HG03432 (cell line): ENCODE results near the gene OR4D2.

ENCODE experiments used
- ATAC-seq: cut with Tn5 transposase; IDR thresholded peaks from one replicate; pipeline ENCODE4 v1.9.1; 2021; ENCODE audit warnings: mild to moderate bottlenecking, moderate library complexity; ENCODE audit not compliant: unreplicated experiment

The OR4D2 gene

GRCh38 chr17:58205936-58206335, 39.2 kb downstream of the OR4D2 start:
- no peak for ATAC-seq

GRCh38 chr17:58207451-58207850, 40.7 kb downstream of the OR4D2 start:
- no peak for ATAC-seq

GRCh38 chr17:58208344-58208743, 41.6 kb downstream of the OR4D2 start:
- ATAC-seq = no peak

- ATAC-seq = no peak
These were observed 44.1 kb downstream of the OR4D2 start for GRCh38 chr17:58210922-58211321.

- ATAC-seq = no peak
These were observed 48.9 kb downstream of the OR4D2 start for GRCh38 chr17:58215685-58216084.

GRCh38 chr17:58217766-58218165, 51.0 kb downstream of the OR4D2 start:
- ATAC-seq = no peak

GRCh38 chr17:58219007-58219788, 52.4 kb downstream of the OR4D2 start, which contains the start of gene MKS1:
Gene MKS1, minus strand, starts transcription at chr17:58219255. Its CDS starts 25 bp downstream, at chr17:58219230.
- peak; percentile 96 for ATAC-seq

- ATAC-seq = no peak
These were observed 53.0 kb downstream of the OR4D2 start for GRCh38 chr17:58219789-58220183.
